Lower lobe of right lung (tissue), 2 donors: ENCODE results near the gene HRAS. TPM values are rescaled to one million over a fixed set of nuclear protein-coding genes. Genes with fewer than 3 reads are reported as not detected.

Source experiments
- ATAC-seq, 2 donors: fragments of 200-7000 bp; cut with Tn5 transposase; one replicate each; pipeline ENCODE4 v1.9.1; 2020 to 2022; ENCODE audit warnings: mild to moderate bottlenecking in 2 of 2, moderate library complexity in 2 of 2
- DNase-seq: peaks from one replicate; pipeline ENCODE4 v3.0.0-alpha.2; 2020
- H3K27ac ChIP-seq: fragments of 200-600 bp; one replicate; pipeline ENCODE4 v1.8.0; 2022
- H3K27me3 ChIP-seq: fragments of 200-600 bp; one replicate; pipeline ENCODE4 v1.8.0; 2022; ENCODE audit warnings: low read depth
- H3K36me3 ChIP-seq: fragments of 200-600 bp; one replicate; pipeline ENCODE4 v1.8.0; 2022; ENCODE audit warnings: mild to moderate bottlenecking
- H3K4me1 ChIP-seq: fragments of 200-600 bp; one replicate; pipeline ENCODE4 v1.8.0; 2022
- H3K4me3 ChIP-seq: fragments of 200-600 bp; one replicate; pipeline ENCODE4 v1.8.0; 2022; ENCODE audit warnings: mild to moderate bottlenecking
- H3K9me3 ChIP-seq: fragments of 200-600 bp; one replicate; pipeline ENCODE4 v1.8.0; 2022
- CTCF ChIP-seq: fragments of 200-600 bp; IDR thresholded peaks from one replicate; pipeline ENCODE4 v1.8.0; 2022; ENCODE audit warnings: antibody characterized with exemption, mild to moderate bottlenecking
- intact Hi-C: fragments of 100-400 bp; cut with DNase I; formaldehyde crosslinking; loops from one replicate; pipeline ENCODE4 v1.11.0; 2022
- total RNA-seq: library from RNA; stranded (reverse); fragmentation: NEBNext Ultra II Directional; extraction: Animal tissue kit (Norgen Biotek cat#: 25700); gene quantifications from one replicate; pipeline ENCODE4 v1.2.1, GENCODE V29; 2021
- donor health status: DM: no; HTN: yes; CAD: no; lungs with severe emphysema.

HRAS gene
- total RNA-seq, 1 donor from 2014 or later, result 36.3 TPM

- no peak overlapping the region for H3K4me3 ChIP-seq
- DNase-seq, result no peak
- H3K9me3 ChIP-seq, result no peaks in the 10 kb centered on the region
- intact Hi-C loops, result no loop called here
- no peak overlapping the region for H3K27ac ChIP-seq
- H3K27me3 ChIP-seq, result no peaks in the 10 kb centered on the region
- no peak for TF ChIP-seq CTCF
- no peaks in the 10 kb centered on the region for H3K4me1 ChIP-seq
- ATAC-seq, result no peak
- no peaks in the 10 kb centered on the region for H3K36me3 ChIP-seq
These were observed 9.8 kb upstream of the HRAS start for GRCh38 chr11:545171-545570.

DNA sequence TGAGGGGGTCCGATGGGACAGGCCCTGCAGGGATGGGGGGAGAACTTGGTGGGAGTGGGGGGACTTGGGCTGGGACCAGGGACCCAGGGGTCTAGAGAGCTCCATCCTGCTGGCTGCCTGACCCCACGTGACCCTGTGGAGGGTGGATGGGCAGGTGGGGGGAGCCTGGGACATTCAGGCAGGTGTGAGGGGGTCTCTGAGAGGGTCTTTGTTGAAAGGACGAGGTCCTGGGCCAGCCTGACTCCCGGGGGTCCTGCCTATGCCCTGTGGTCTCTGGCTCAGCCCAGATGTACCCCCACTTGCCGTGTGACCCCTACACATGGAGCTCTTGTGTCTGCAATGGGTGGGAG lies 9.4 kb upstream of the HRAS start:
- no peaks in the 10 kb centered on the region for H3K27me3 ChIP-seq
- no peaks in the 10 kb centered on the region for H3K4me1 ChIP-seq
- no peak overlapping the region for H3K27ac ChIP-seq
- H3K4me3 ChIP-seq, result no peak overlapping the region
- DNase-seq, result no peak
- TF ChIP-seq CTCF, result no peak
- no peaks in the 10 kb centered on the region for H3K9me3 ChIP-seq
- intact Hi-C loops, result no loop called here
- ATAC-seq, result peak in 1 of 2 donors; percentile 2
- H3K36me3 ChIP-seq, result no peaks in the 10 kb centered on the region

DNA sequence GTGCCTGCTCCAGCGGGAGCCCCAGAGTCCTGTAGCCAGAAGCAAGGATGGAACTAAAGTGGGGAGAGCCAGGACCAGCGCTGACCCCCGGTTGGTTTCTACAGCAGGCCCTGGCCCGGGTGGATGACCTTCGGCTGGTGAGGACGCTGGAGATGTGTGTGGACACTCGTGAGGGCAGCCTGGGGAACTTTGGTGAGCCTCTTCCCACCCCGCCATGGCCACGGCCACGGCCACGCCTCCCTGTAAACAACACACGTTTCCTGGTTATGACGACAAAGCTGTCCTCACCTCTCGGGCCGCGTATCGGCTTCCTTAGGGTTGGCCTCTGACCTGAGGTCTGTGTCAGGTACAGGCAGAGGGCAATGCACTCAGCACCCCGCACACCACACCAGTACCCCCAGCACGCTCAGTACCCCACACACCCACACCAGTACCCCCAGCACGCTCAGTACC lies 6.1 kb upstream of the HRAS start:
- Histone ChIP-seq H3K36me3 (no peaks in the 10 kb centered on the region), H3K27ac (no peak overlapping the region), H3K9me3 (no peaks in the 10 kb centered on the region), H3K4me3 (no peak overlapping the region), H3K27me3 (peaks cover 4% of the 10 kb centered on the region), H3K4me1 (peaks cover 16% of the 10 kb centered on the region)
- intact Hi-C loops, result no loop called here
- ATAC-seq (no peak), DNase-seq (peak; percentile 40)
- TF ChIP-seq CTCF, result no peak

GRCh38 chr11:540583-541432 lies 5.4 kb upstream of the HRAS start:
- peaks cover 4% of the 10 kb centered on the region for H3K27me3 ChIP-seq
- TF ChIP-seq CTCF, result no peak
- no peak for ATAC-seq
- intact Hi-C loops, result no loop called here
- H3K4me1 ChIP-seq, result peaks cover 21% of the 10 kb centered on the region
- no peak overlapping the region for H3K27ac ChIP-seq
- H3K36me3 ChIP-seq, result no peaks in the 10 kb centered on the region
- no peak overlapping the region for H3K4me3 ChIP-seq
- H3K9me3 ChIP-seq, result no peaks in the 10 kb centered on the region
- DNase-seq, result peak; percentile 37

DNA sequence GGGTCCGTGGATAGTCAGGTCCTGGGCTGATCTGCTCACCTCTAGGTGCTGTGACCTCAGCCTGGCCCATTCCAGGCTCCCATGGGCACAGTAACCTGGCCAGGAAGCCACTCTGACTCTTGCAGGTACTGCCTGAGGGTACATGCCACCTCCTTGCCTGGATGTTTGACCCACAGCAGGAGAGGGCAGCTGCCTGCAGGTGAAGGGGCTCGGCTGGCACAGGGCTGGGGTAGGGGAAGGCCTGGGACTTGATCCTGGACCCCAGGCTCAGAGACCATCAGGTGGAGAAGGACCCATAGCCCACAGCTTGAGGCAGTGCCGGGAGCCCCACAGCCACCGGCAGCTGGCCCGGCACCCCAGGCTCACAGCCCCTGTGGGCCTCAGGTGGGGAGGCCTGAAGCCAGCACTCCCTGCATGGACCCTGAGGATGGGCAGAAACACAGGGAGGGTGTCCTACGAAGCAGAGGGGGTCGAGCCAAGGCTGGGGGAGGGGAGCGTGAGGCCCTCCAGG lies 4.7 kb upstream of the HRAS start:
- no peak for DNase-seq
- H3K27ac ChIP-seq, result no peak overlapping the region
- no peak overlapping the region for H3K4me3 ChIP-seq
- TF ChIP-seq CTCF, result no peak
- H3K36me3 ChIP-seq, result no peaks in the 10 kb centered on the region
- intact Hi-C loops, result no loop called here
- ATAC-seq, result no peak
- H3K4me1 ChIP-seq, result peaks cover 21% of the 10 kb centered on the region
- no peaks in the 10 kb centered on the region for H3K9me3 ChIP-seq
- peaks cover 4% of the 10 kb centered on the region for H3K27me3 ChIP-seq
